ENCODE results near the gene PTPN20.

GRCh38 chr10:46998595-46998994, 87.4 kb downstream of the PTPN20 start:
- TF ChIP-seq CTCF (IDR thresholded peaks at IDR 0.05) (no peak), POLR2AphosphoS5 (IDR thresholded peaks at IDR 0.05) (no peak), EP300 (IDR thresholded peaks at IDR 0.05) (no peak), POLR2A (IDR thresholded peaks at IDR 0.05) (no peak)
